WTC11 (cell line): Measurements from ENCODE around the gene LRMDA. TPM values are rescaled to one million over a fixed set of nuclear protein-coding genes. Genes with fewer than 3 reads are reported as not detected.
A peak's percentile ranks its signal among the peaks of the same experiment; 100 is the strongest.
"Not testable (repeated sequence)": the region's sequence is repeated elsewhere in the genome, so short reads cannot be mapped to it uniquely, and the experiment has no call there.

Source experiments
- ATAC-seq: fragments of 200-7000 bp; cut with Tn5 transposase; 2 replicates; pipeline ENCODE4 v1.10.0; 2021; ENCODE audit warnings: mild to moderate bottlenecking, moderate library complexity
- CTCF ChIA-PET: fragments of 300-600 bp; sonication (Branson Sonifier 250); formaldehyde crosslinking; loops from one replicate; lab custom pipeline; 2021; ENCODE audit warnings: antibody characterized with exemption; lab: Charles Lee
- POLR2A ChIA-PET: fragments of 350-600 bp; sonication (Branson Sonifier 250); formaldehyde crosslinking; loops from one replicate; lab custom pipeline; 2021; ENCODE audit warnings: antibody characterized with exemption; lab: Charles Lee
- DNase-seq: peaks from one replicate; pipeline ENCODE4 v3.0.0; 2021; ENCODE audit warnings: low spot score
- H3K27ac Mint-ChIP-seq: 2 replicates; pipeline ENCODE4 v1.8.0; 2021; ENCODE audit warnings: mixed read lengths
- H3K27me3 Mint-ChIP-seq: 2 replicates; pipeline ENCODE4 v1.8.0; 2021; ENCODE audit warnings: low read depth, mild to moderate bottlenecking, moderate library complexity, mixed read lengths
- H3K36me3 Mint-ChIP-seq: 2 replicates; pipeline ENCODE4 v1.8.0; 2021; ENCODE audit warnings: mixed read lengths
- H3K4me1 Mint-ChIP-seq: 2 replicates; pipeline ENCODE4 v1.8.0; 2022; ENCODE audit warnings: mixed read lengths
- H3K4me3 Mint-ChIP-seq: 2 replicates; pipeline ENCODE4 v1.8.0; 2021; ENCODE audit warnings: mild to moderate bottlenecking, moderate library complexity, mixed read lengths
- H3K9me3 Mint-ChIP-seq: 2 replicates; pipeline ENCODE4 v1.8.0; 2021; ENCODE audit warnings: mixed read lengths
- AFF4 ChIP-seq: sonication (generic); formaldehyde crosslinking; IDR thresholded peaks from 2 replicates; pipeline ENCODE4 v1.8.1; 2023; ENCODE audit warnings: mild to moderate bottlenecking, missing genetic modification reagents, borderline replicate concordance
- ATF1 ChIP-seq: sonication (generic); formaldehyde crosslinking; IDR thresholded peaks from 2 replicates; pipeline ENCODE4 v1.8.1; 2023; ENCODE audit warnings: mild to moderate bottlenecking, moderate library complexity, missing genetic modification reagents
- ATF3 ChIP-seq: sonication (generic); formaldehyde crosslinking; conservative IDR thresholded peaks from 2 replicates; pipeline ENCODE4 v1.8.1; 2022; ENCODE audit warnings: mild to moderate bottlenecking, missing genetic modification reagents
- CREB1 ChIP-seq: sonication (generic); formaldehyde crosslinking; IDR thresholded peaks from 2 replicates; pipeline ENCODE4 v1.8.0; 2023; ENCODE audit warnings: mild to moderate bottlenecking, missing genetic modification reagents
- E2F1 ChIP-seq: sonication (generic); formaldehyde crosslinking; IDR thresholded peaks from 2 replicates; pipeline ENCODE4 v1.8.0; 2022; ENCODE audit warnings: mild to moderate bottlenecking, missing genetic modification reagents
- E2F4 ChIP-seq: sonication (generic); formaldehyde crosslinking; IDR thresholded peaks from 2 replicates; pipeline ENCODE4 v1.8.1; 2022; ENCODE audit warnings: low read depth, mild to moderate bottlenecking, moderate library complexity, missing genetic modification reagents, borderline replicate concordance
- ESRRA ChIP-seq: sonication (generic); formaldehyde crosslinking; IDR thresholded peaks from 2 replicates; pipeline ENCODE4 v1.8.1; 2022; ENCODE audit warnings: mild to moderate bottlenecking, missing genetic modification reagents, borderline replicate concordance
- GABPB1 ChIP-seq: sonication (generic); formaldehyde crosslinking; IDR thresholded peaks from 2 replicates; pipeline ENCODE4 v1.8.1; 2023; ENCODE audit warnings: mild to moderate bottlenecking, missing genetic modification reagents
- GTF2I ChIP-seq: fragments of 250-450 bp; sonication (Bioruptor Pico); conservative IDR thresholded peaks from 2 replicates; pipeline ENCODE4 v1.4.0; 2021; ENCODE audit warnings: mild to moderate bottlenecking
- IRF2 ChIP-seq: sonication (generic); formaldehyde crosslinking; IDR thresholded peaks from 2 replicates; pipeline ENCODE4 v1.8.0; 2022; ENCODE audit warnings: low read depth, missing genetic modification reagents, borderline replicate concordance
- KAT7 ChIP-seq: sonication (generic); formaldehyde crosslinking; IDR thresholded peaks from 2 replicates; pipeline ENCODE4 v1.8.1; 2023; ENCODE audit warnings: missing genetic modification reagents, mild to moderate bottlenecking, borderline replicate concordance
- NR3C1 ChIP-seq: sonication (generic); formaldehyde crosslinking; conservative IDR thresholded peaks from 2 replicates; pipeline ENCODE4 v1.8.1; 2023; ENCODE audit warnings: low read depth, mild to moderate bottlenecking, missing genetic modification reagents
- SOX15 ChIP-seq: fragments of 250-450 bp; sonication (Bioruptor Pico); IDR thresholded peaks from 2 replicates; pipeline ENCODE4 v1.9.0; 2021; ENCODE audit warnings: mild to moderate bottlenecking
- SP1 ChIP-seq: sonication (generic); formaldehyde crosslinking; conservative IDR thresholded peaks from 2 replicates; pipeline ENCODE4 v1.8.1; 2022; ENCODE audit warnings: missing genetic modification reagents
- TCF7 ChIP-seq: sonication (generic); formaldehyde crosslinking; IDR thresholded peaks from 2 replicates; pipeline ENCODE4 v1.8.0; 2022; ENCODE audit warnings: mild to moderate bottlenecking, low read depth, missing genetic modification reagents, moderate library complexity
- ZNF138 ChIP-seq: sonication (generic); formaldehyde crosslinking; conservative IDR thresholded peaks from 2 replicates; pipeline ENCODE4 v1.8.1; 2022; ENCODE audit warnings: mild to moderate bottlenecking, moderate library complexity, missing genetic modification reagents
- ZNF512 ChIP-seq: sonication (generic); formaldehyde crosslinking; IDR thresholded peaks from 2 replicates; pipeline ENCODE4 v1.8.1; 2022; ENCODE audit warnings: missing genetic modification reagents, borderline replicate concordance
- total RNA-seq: library from RNA; stranded (reverse); gene quantifications from 3 replicates; pipeline ENCODE4 v1.2.3, GENCODE V29; 2021
- TF ChIP-seq, protein P1 (sequence below): fragments of 250-450 bp; sonication (Bioruptor Pico); IDR thresholded peaks from 2 replicates; pipeline ENCODE4 v1.9.0; 2021; ENCODE audit warnings: mild to moderate bottlenecking

Gene LRMDA
- total RNA-seq, 1 experiment from 2014 or later, result 0.92 TPM

DNA sequence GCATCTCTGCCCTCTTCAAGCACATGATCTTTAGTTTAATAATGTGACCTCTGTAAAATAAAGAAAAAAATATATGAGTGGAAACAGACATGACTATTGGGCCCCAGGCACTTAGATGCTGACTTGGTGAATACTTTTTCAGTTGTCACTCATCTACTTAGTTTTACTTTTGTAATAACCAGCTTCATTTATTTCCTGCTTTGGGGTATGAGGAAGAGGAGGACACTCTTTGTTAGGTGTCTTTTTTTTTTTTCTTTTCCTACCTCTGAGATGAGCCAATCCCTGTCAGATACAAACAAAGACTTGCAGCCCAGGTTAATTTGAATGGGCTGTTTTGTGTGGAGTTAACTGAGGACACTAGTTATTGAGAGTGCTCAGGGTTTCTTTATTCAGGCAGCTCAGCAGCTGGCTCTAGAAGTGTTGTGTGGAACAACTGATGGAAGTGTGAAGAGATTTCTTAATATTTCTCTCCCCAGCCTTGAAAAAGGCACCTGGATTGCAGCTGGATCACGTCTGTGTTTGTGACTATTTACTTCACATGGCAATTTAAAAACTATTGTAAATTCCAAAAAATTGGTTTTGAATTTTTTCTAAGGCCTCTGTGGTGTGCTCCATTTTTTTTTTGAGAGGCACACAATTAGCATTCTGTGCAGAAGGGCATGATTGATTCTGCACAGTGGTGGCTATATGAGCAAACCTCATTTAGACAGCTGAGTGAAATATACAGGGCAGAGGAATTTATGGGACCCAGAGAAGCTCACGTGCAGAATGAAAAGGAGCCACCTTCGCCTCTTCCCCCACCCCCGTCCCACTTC, 333.8 kb downstream of the LRMDA start:
- ChIA-PET CTCF (no interaction called here), POLR2A (no interaction called here)
- DNase-seq (no peak), ATAC-seq (peak; percentile 24; the same call in 1 of the 2 replicates)
- no peak overlapping the region for H3K4me3 Mint-ChIP-seq
- peaks cover 18% of the 10 kb centered on the region for H3K4me1 Mint-ChIP-seq
- H3K27me3 Mint-ChIP-seq, result no peaks in the 10 kb centered on the region
- H3K9me3 Mint-ChIP-seq, result 0 out of 2 replicates have a peak, but pooled peaks cover 9% of the 10 kb centered on the region
- H3K36me3 Mint-ChIP-seq, result no peaks in the 10 kb centered on the region
- no peak for TF ChIP-seq CREB1 (CRISPR knock-in tag)
- TF ChIP-seq SOX15, result no peak
- TF ChIP-seq TCF7, result no peak
- TF ChIP-seq ATF3 (CRISPR knock-in tag), result no peak
- no peak for TF ChIP-seq KAT7 (CRISPR knock-in tag)
- H3K27ac Mint-ChIP-seq, result no peak overlapping the region

DNA sequence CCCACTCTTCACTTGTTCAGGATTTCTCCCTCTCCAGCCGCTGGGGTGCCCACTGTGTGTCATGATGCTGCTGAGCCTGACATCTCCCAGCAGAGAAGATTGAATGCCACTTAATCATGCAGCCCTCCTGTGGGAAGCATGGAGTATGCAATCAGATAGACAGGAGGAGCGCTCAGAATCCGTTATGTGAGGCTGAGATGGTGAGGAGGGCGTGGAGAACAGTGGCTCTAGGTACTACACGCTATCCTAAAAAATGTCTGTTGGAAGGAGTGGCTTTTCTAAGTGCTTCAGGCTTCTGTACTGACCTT, 334.3 kb downstream of the LRMDA start:
- ATAC-seq, result no peak
- no peak for DNase-seq

GRCh38 chr10:75766106-75766505, 334.7 kb downstream of the LRMDA start:
- TF ChIP-seq E2F1 (CRISPR knock-in tag), result no peak
- no peak for TF ChIP-seq AFF4
- no peak for TF ChIP-seq SP1 (CRISPR knock-in tag)
- no peak for TF ChIP-seq NR3C1 (CRISPR knock-in tag)
- no peak for TF ChIP-seq ESRRA
- no peak for TF ChIP-seq IRF2 (CRISPR knock-in tag)
- TF ChIP-seq GABPB1 (CRISPR knock-in tag), result no peak
- H3K4me3 Mint-ChIP-seq, result no peak overlapping the region
- ChIA-PET POLR2A (no interaction called here), CTCF (no interaction called here)
- H3K27me3 Mint-ChIP-seq, result no peaks in the 10 kb centered on the region
- H3K27ac Mint-ChIP-seq, result no peak overlapping the region
- 0 out of 2 replicates have a peak, but pooled peaks cover 9% of the 10 kb centered on the region for H3K9me3 Mint-ChIP-seq
- H3K36me3 Mint-ChIP-seq, result no peaks in the 10 kb centered on the region
- DNase-seq (no peak), ATAC-seq (no peak)
- peaks cover 18% of the 10 kb centered on the region for H3K4me1 Mint-ChIP-seq

More for the DNA sequence above, 334.3 kb downstream of the LRMDA start:
- H3K36me3 Mint-ChIP-seq, result no peaks in the 10 kb centered on the region
- no peak for TF ChIP-seq E2F4 (CRISPR knock-in tag)
- TF ChIP-seq, protein P1, sequence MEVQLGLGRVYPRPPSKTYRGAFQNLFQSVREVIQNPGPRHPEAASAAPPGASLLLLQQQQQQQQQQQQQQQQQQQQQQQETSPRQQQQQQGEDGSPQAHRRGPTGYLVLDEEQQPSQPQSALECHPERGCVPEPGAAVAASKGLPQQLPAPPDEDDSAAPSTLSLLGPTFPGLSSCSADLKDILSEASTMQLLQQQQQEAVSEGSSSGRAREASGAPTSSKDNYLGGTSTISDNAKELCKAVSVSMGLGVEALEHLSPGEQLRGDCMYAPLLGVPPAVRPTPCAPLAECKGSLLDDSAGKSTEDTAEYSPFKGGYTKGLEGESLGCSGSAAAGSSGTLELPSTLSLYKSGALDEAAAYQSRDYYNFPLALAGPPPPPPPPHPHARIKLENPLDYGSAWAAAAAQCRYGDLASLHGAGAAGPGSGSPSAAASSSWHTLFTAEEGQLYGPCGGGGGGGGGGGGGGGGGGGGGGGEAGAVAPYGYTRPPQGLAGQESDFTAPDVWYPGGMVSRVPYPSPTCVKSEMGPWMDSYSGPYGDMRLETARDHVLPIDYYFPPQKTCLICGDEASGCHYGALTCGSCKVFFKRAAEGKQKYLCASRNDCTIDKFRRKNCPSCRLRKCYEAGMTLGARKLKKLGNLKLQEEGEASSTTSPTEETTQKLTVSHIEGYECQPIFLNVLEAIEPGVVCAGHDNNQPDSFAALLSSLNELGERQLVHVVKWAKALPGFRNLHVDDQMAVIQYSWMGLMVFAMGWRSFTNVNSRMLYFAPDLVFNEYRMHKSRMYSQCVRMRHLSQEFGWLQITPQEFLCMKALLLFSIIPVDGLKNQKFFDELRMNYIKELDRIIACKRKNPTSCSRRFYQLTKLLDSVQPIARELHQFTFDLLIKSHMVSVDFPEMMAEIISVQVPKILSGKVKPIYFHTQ (CRISPR knock-in tag), result no peak
- TF ChIP-seq ZNF138, result no peak
- TF ChIP-seq ATF1, result no peak
- no peak for TF ChIP-seq ZNF512 (CRISPR knock-in tag)
- TF ChIP-seq GTF2I (CRISPR knock-in tag), result no peak
- POLR2A ChIA-PET, result no interaction called here
- H3K27ac Mint-ChIP-seq, result no peak overlapping the region
- H3K4me1 Mint-ChIP-seq, result peaks cover 18% of the 10 kb centered on the region
- H3K4me3 Mint-ChIP-seq, result no peak overlapping the region
- CTCF ChIA-PET, result no interaction called here
- H3K27me3 Mint-ChIP-seq, result no peaks in the 10 kb centered on the region
- H3K9me3 Mint-ChIP-seq, result 0 out of 2 replicates have a peak, but pooled peaks cover 9% of the 10 kb centered on the region

- H3K36me3 Mint-ChIP-seq, H3K9me3 Mint-ChIP-seq, ATAC-seq, POLR2A ChIA-PET, DNase-seq, H3K4me3 Mint-ChIP-seq, H3K27me3 Mint-ChIP-seq, CTCF ChIA-PET, H3K27ac Mint-ChIP-seq: not testable (repeated sequence)
- peaks cover 18% of the 10 kb centered on the region for H3K4me1 Mint-ChIP-seq
Measured at GRCh38 chr10:75766752-75767151, 335.3 kb downstream of the LRMDA start.
